Left ventricle myocardium inferior (tissue), 1 donor: ENCODE measurements around the gene TNS3. TPM values are rescaled to one million over a fixed set of nuclear protein-coding genes. Genes with fewer than 3 reads are reported as not detected.
A peak's percentile ranks its signal among the peaks of the same experiment; 100 is the strongest.

Experiments used
- DNase-seq: peaks from one replicate; pipeline ENCODE4 v3.0.0-alpha.2; 2020
- H3K27ac ChIP-seq: fragments of 200-600 bp; replicated peaks from 2 replicates; pipeline ENCODE4 v1.8.0; 2021
- H3K27me3 ChIP-seq: fragments of 200-600 bp; 2 replicates; pipeline ENCODE4 v1.8.0; 2021; ENCODE audit warnings: low read depth
- H3K36me3 ChIP-seq: fragments of 200-600 bp; 2 replicates; pipeline ENCODE4 v1.8.0; 2021
- H3K4me1 ChIP-seq: fragments of 200-600 bp; 2 replicates; pipeline ENCODE4 v1.8.0; 2021
- H3K4me3 ChIP-seq: fragments of 200-600 bp; 2 replicates; pipeline ENCODE4 v1.8.0; 2021; ENCODE audit warnings: mild to moderate bottlenecking, moderate library complexity
- H3K9me3 ChIP-seq: fragments of 200-600 bp; replicated peaks from 2 replicates; pipeline ENCODE4 v1.8.0; 2021
- intact Hi-C: fragments of 100-400 bp; cut with micrococcal nuclease; formaldehyde crosslinking; loops from one replicate; pipeline ENCODE4 v1.11.0; 2022
- total RNA-seq: library from RNA; stranded (reverse); fragmentation: NEBNext Ultra II Directional; extraction: Animal tissue kit (Norgen Biotek cat#: 25700); gene quantifications from one replicate; pipeline ENCODE4 v1.2.1, GENCODE V29; 2021
- TF ChIP-seq, protein P1 (sequence below): fragments of 200-600 bp; IDR thresholded peaks from 2 replicates; pipeline ENCODE4 v1.8.0; 2021; ENCODE audit warnings: antibody characterized with exemption, mild to moderate bottlenecking, borderline replicate concordance
- donor health status: DM: no; HTN: yes; CAD: no; lungs with severe emphysema.

The TNS3 gene
- total RNA-seq, 1 donor from 2014 or later = 40.6 TPM

GRCh38 chr7:47526466-47526865, 55.4 kb downstream of the TNS3 start:
- intact Hi-C loops = no loop called here
- H3K4me1 ChIP-seq = no peaks in the 10 kb centered on the region
- TF ChIP-seq, protein P1, sequence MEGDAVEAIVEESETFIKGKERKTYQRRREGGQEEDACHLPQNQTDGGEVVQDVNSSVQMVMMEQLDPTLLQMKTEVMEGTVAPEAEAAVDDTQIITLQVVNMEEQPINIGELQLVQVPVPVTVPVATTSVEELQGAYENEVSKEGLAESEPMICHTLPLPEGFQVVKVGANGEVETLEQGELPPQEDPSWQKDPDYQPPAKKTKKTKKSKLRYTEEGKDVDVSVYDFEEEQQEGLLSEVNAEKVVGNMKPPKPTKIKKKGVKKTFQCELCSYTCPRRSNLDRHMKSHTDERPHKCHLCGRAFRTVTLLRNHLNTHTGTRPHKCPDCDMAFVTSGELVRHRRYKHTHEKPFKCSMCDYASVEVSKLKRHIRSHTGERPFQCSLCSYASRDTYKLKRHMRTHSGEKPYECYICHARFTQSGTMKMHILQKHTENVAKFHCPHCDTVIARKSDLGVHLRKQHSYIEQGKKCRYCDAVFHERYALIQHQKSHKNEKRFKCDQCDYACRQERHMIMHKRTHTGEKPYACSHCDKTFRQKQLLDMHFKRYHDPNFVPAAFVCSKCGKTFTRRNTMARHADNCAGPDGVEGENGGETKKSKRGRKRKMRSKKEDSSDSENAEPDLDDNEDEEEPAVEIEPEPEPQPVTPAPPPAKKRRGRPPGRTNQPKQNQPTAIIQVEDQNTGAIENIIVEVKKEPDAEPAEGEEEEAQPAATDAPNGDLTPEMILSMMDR = no peak

GRCh38 chr7:47525066-47525623, 56.8 kb downstream of the TNS3 start:
- Histone ChIP-seq H3K27me3 (no peaks in the 10 kb centered on the region), H3K36me3 (no peaks in the 10 kb centered on the region), H3K4me3 (no peak overlapping the region), H3K9me3 (no peaks in the 10 kb centered on the region), H3K4me1 (peaks cover 7% of the 10 kb centered on the region), H3K27ac (no peak overlapping the region)
- intact Hi-C loops = no loop called here
- DNase-seq = no peak
- TF ChIP-seq, protein P1 = no peak

More at GRCh38 chr7:47526466-47526865, 55.4 kb downstream of the TNS3 start:
- Histone ChIP-seq H3K36me3 (no peaks in the 10 kb centered on the region), H3K27me3 (no peaks in the 10 kb centered on the region), H3K9me3 (no peaks in the 10 kb centered on the region), H3K27ac (no peak overlapping the region), H3K4me3 (no peak overlapping the region)
- DNase-seq = no peak

DNA sequence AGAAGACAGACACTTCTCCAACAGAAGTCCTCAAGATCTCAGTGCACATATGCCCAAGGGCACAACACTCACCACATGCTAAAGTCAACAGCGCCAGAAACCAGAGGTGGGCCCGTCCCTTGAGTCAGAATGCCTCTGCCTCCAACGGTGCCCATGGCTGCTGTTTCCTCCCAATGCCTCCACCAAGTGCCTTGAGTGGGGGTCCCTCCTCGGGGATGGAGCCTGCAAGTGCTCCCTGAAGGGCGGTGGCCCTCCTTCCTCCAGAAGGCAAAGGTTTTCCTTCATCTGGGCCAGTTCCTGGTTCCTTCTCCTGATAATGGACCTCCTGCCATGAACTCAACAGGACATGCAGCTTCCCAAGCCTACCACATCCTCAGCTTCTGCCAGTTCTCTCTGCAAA, 58.5 kb downstream of the TNS3 start:
- H3K9me3 ChIP-seq = no peaks in the 10 kb centered on the region
- no peak overlapping the region for H3K27ac ChIP-seq
- no peak for DNase-seq
- H3K4me3 ChIP-seq = no peak overlapping the region
- TF ChIP-seq, protein P1 = no peak
- H3K36me3 ChIP-seq = no peaks in the 10 kb centered on the region
- no peaks in the 10 kb centered on the region for H3K27me3 ChIP-seq
- intact Hi-C loops = no loop called here
- peaks cover 11% of the 10 kb centered on the region for H3K4me1 ChIP-seq

GRCh38 chr7:47521816-47522561, 59.9 kb downstream of the TNS3 start:
- intact Hi-C loops = no loop called here
- H3K27ac ChIP-seq = no peak overlapping the region
- H3K9me3 ChIP-seq = no peaks in the 10 kb centered on the region
- H3K27me3 ChIP-seq = no peaks in the 10 kb centered on the region
- peaks cover 11% of the 10 kb centered on the region for H3K4me1 ChIP-seq
- no peak for DNase-seq
- no peak overlapping the region for H3K4me3 ChIP-seq
- H3K36me3 ChIP-seq = no peaks in the 10 kb centered on the region
- TF ChIP-seq, protein P1 = no peak

GRCh38 chr7:47521011-47521795, 60.7 kb downstream of the TNS3 start:
- intact Hi-C loops = no loop called here
- DNase-seq = no peak

More at GRCh38 chr7:47521011-47521795, 60.7 kb downstream of the TNS3 start:
- H3K4me1 ChIP-seq = peaks cover 11% of the 10 kb centered on the region
- TF ChIP-seq, protein P1 = no peak
- H3K4me3 ChIP-seq = no peak overlapping the region
- H3K27me3 ChIP-seq = no peaks in the 10 kb centered on the region
- H3K9me3 ChIP-seq = no peaks in the 10 kb centered on the region
- H3K27ac ChIP-seq = peak overlapping the region; percentile 76
- H3K36me3 ChIP-seq = no peaks in the 10 kb centered on the region
